Glomerular visceral epithelial cell (primary cell): Measurements from ENCODE around the gene MED15.
"Not testable (repeated sequence)": the region's sequence is repeated elsewhere in the genome, so short reads cannot be mapped to it uniquely, and the experiment has no call there.

Source experiments
- DNase-seq: peaks from one replicate; pipeline ENCODE4 v3.0.0-alpha.2; 2016; ENCODE audit errors: extremely low spot score

MED15 gene, protein sequence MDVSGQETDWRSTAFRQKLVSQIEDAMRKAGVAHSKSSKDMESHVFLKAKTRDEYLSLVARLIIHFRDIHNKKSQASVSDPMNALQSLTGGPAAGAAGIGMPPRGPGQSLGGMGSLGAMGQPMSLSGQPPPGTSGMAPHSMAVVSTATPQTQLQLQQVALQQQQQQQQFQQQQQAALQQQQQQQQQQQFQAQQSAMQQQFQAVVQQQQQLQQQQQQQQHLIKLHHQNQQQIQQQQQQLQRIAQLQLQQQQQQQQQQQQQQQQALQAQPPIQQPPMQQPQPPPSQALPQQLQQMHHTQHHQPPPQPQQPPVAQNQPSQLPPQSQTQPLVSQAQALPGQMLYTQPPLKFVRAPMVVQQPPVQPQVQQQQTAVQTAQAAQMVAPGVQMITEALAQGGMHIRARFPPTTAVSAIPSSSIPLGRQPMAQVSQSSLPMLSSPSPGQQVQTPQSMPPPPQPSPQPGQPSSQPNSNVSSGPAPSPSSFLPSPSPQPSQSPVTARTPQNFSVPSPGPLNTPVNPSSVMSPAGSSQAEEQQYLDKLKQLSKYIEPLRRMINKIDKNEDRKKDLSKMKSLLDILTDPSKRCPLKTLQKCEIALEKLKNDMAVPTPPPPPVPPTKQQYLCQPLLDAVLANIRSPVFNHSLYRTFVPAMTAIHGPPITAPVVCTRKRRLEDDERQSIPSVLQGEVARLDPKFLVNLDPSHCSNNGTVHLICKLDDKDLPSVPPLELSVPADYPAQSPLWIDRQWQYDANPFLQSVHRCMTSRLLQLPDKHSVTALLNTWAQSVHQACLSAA

GRCh38 chr22:20507253-20508066, at the start of gene MED15:
TSS of gene MED15 (plus strand) at chr22:20507610. CDS start at chr22:20507679, 69 bp downstream.
- peak; percentile 90 for DNase-seq

DNA sequence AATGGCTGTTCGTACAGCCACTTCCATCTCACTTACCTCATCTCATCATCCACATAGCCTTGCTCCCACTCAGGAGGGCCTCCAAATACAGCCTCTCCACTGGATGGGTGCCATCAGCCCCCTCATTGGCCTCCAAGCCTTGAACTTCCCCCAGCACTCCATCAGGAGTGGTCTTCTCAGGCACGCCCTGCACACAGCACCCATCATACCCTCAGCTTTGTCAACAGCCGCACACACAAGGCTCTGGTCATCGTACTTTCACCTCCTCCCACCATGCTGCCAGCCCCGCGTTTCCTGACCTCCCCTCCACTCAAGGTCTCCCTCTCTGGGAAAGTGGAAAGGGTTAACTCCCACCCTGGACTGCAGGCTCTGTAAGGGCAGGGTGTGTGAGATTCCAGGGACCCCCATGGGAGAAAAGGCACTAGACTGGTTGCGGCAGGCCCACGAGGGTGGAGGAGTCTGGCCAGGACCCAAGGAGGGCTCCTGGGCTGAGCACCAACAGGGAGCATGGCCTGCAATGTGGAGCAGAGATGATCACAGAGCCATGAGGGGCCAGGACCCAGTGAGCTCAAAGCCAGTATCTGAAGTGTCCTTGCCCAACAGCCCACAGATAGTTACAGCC, 48.8 kb upstream of the MED15 start:
- DNase-seq = no peak

DNA sequence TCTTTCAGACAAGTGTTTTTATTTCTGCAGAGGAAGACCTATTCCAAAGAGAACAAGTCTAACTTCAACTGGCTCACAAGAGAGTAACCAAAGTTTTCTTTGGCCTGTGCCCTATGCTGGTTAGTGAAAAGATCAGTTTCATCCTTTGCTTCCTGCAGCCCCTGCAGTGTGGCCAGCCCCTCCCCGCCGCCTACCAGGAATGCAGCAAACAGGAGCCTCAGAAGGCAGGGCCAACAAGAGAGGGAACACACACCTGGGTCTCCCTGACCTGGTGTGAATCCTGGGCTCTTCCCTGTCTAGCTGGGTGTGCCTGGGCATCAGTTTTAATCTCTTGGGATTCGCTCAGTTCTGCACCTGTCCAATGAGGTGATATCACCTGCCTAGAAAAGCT, 48.3 kb upstream of the MED15 start:
- DNase-seq = no peak

- no peak for DNase-seq
These were observed 47.5 kb upstream of the MED15 start for GRCh38 chr22:20459862-20460261.

DNA sequence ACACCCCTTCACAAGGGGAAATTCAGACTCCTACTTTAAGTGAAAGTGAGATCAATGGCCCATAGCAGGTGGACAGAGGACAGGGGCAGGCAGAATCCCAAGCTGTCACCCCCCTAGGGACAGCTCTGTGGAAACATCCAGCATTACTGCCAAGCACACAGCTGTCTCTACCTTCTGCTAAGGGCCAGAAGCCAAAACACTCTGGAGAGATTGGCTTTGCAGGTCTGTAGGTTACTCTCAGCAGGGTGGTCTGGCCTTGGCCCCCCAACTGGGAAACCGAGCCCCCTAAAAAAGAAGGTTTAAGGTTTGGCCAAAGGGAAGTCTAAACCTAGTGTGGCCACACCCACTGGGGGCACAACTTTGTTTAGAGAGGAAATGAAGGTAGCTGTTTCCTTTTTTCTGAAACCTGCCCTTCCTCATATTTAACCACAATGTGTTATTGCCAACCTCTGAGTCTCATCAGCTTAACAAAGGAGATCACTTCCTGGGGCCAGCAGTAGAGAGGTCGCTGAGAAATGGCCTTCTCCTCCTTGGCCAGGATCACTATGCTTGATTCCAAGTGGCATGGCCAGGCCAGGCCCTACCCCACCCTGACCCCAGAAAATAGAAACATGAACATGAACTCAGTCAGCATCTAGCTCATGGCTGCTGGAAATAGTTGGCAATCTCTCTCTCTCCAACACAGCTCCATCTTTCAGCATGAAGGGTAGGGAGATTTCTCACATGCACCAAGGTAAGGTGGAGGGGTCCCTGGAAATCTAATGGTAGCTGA, 43.9 kb upstream of the MED15 start:
- DNase-seq = no peak

DNA sequence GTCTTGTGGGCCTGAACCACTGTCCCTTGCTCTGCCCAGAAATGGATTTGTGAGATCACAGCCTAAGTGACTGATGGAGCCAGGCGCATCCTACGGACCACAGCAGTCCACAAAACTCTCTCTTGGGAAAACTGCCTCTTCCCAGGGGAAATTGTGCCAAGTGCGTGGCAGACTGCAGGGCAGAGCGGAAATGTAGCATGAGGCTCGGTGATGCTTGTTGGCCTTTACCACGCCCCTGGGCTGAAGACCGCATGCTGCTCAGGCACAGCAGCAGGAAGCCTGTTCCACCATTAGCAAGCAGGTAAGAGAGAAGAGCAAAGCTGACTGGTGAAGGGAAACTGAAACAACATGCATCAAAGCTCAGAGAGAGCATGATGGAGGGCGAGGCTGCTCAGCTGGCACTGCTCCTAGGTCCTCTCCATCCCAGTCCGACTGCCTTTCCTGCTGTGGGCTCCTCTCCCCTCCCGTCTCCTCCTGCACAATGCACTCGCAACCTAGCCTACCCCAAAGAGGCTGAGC, 43.3 kb upstream of the MED15 start:
- no peak for DNase-seq

- DNase-seq = no peak
These were observed 42.3 kb upstream of the MED15 start for GRCh38 chr22:20464912-20465758.

GRCh38 chr22:20465759-20466077, 41.7 kb upstream of the MED15 start:
- no peak for DNase-seq

DNA sequence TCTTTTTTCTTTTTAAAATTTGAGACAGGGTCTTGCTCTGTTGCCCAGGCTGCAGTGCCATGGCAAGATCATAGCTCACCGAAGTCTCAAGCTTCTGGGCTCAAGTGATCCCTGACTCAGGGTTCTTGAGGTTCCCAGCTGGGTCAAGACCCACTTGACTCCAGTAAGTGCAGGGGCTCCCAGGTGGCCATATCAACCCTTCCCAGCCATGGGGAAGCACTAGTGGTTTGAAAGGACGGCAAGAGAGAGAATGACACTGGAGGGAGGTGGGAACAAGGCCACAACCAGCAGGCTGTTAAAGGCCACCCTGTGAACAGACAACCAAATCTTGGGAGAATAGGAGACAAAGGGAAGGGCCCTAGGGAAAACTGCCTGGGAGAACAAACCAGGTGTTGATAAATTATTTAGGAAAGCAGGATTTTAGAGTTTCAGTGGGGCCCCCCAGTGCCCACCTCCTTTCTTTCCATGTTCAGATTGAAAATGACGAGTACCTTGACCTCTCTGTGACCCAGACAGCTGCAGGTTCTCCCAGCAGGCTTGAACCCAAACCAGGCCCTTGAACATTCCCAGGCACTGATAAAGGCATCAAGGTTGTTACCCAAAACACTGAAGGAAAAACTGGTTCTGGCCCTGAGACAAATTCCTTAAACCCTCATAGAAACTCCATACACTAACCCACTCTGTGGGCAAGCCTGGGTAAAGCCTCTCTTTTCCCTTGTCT, 40.6 kb upstream of the MED15 start:
- DNase-seq = no peak

- DNase-seq = no peak
These were observed 38.1 kb upstream of the MED15 start for GRCh38 chr22:20469110-20469868.

DNA sequence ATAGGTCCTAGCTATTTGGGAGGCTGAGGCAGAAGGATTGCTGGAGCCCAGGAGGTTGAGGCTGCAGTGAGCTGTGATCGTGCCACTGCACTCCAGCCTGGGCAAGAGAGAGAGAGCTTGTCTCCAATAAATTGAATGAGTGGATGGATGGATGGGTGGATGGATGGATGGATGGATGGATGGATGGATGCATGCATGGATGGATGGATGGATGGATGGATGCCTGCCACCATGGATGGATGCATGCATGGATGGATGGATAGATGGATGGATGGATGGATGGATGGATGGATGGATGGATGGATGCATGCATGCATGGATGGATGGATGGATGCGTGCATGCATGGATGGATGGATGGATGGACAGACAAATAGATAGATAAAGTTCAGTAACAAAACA, 36.9 kb upstream of the MED15 start:
- not testable (repeated sequence) for DNase-seq

DNA sequence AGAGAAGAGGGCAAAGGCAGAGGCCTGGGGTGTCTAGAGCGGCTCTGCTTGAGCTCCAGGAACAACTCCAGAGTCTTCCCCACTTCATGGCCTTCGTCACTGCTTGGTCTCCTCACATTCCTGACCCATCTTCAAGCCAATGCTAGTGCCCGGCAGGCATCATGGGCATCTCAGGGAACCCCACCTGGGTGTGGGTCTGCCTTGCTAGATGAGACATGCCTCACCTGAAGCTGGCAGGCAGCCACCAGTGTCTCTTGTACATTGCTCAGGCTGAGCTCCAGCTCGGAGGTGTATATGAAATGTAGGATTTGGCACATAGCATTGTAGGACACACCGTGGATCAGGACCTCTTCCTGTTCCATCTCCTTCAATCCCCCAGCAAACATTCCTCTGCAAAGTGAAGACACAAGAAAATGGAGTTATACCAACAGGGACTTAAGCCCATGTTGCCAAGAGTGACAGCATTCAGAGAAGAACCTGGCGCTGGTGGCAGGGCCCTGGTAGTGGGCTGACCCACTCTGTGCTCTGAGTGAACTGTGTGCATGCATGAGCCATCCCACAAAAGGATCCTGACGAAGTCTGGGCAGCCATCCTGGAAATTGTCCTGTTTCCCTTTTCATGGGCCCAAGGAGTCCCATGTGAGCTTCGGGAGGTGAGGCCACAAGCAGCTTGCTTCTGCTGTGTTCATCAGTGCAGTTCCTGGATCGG, 36.1 kb upstream of the MED15 start:
- DNase-seq = no peak

DNA sequence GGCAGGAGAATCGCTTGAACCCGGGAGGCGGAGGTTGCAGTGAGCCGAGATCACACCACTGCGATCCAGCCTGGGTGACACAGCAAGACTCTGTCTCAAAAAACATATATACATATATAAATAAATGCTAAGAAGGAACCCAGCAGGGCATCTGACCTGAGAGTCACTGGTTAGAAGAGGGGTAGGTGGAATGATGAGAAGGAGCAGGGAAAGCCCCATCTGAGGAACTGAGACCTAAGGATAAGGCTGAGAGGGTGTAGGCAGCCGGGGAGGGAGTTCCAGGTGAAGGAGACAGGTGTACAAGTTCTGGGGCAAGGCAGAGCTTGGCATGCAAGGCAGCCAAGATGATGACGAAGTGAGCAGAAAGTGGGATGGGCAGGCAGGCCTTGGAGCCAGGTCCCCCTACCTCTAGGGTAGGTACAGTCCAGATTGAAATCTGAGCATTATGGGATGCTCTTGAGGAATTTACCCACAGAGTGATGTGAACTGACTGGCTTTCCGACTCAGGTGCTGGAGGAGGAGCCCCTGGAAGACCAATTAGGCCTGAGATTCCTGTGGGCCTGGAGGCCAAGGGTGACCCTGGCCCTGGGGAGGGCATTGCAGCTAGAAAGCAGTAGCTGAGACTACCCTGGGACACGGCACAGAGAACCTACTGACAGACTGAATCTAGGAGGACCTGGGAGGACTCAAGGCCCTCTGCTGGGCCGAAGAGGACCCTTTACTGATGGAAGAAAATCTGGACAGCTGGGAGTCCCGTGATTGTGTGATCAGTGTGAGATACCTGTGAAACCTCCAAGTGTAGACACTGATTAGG, 34.6 kb upstream of the MED15 start:
- DNase-seq = no peak

- no peak for DNase-seq
These were observed 32.3 kb upstream of the MED15 start for GRCh38 chr22:20475115-20475436.

- DNase-seq = not testable (repeated sequence)
These were observed 31.8 kb upstream of the MED15 start for GRCh38 chr22:20475569-20475968.

- not testable (repeated sequence) for DNase-seq
These were observed 29.4 kb upstream of the MED15 start for GRCh38 chr22:20478059-20478458.

GRCh38 chr22:20479612-20480196, 27.7 kb upstream of the MED15 start:
- DNase-seq = no peak
